GM12878 (cell line): Measurements from ENCODE around the gene DMRT1.

Source experiments
- CBX5 ChIP-seq: sonication (generic); IDR thresholded peaks from 2 replicates; pipeline ENCODE4 v1.6.1; 2016; ENCODE audit warnings: low read depth, moderate library complexity, mild to moderate bottlenecking, inconsistent platforms
- CTCF ChIP-seq, 3 experiments: IDR thresholded peaks in 2 of 3; conservative IDR thresholded peaks in 1 of 3; 2 replicates each; pipeline ENCODE4 v1.5.1; 2011; ENCODE audit warnings: low read depth in 3 of 3, low read length in 3 of 3, mild to moderate bottlenecking in 3 of 3, control low read depth in 2 of 3, moderate library complexity in 2 of 3, inconsistent platforms in 1 of 3, mixed read lengths in 1 of 3; ENCODE audit not compliant: control insufficient read depth in 2 of 3, insufficient read depth in 1 of 3; ENCODE audit errors: extremely low read depth in 1 of 3
- EP300 ChIP-seq, 2 experiments: fragments of 150-350 bp in 1 of 2; IDR thresholded peaks; 2 replicates each; pipeline ENCODE4 v1.6.1; 2011 to 2012; ENCODE audit warnings: low read depth in 2 of 2, low read length in 2 of 2, borderline replicate concordance in 1 of 2, improper control_type of control experiment in 1 of 2, inconsistent platforms in 1 of 2; ENCODE audit not compliant: control insufficient read depth in 1 of 2
- FOXM1 ChIP-seq: IDR thresholded peaks from 2 replicates; pipeline ENCODE4 v1.6.1; 2012; ENCODE audit warnings: low read depth, mild to moderate bottlenecking, inconsistent platforms, low read length, moderate library complexity
- IKZF2 ChIP-seq, 2 experiments: fragments of 450-650 bp; IDR thresholded peaks; 2 replicates each; pipeline ENCODE4 v1.6.1; 2017; ENCODE audit warnings: mild to moderate bottlenecking in 2 of 2, moderate library complexity in 2 of 2
- MXI1 ChIP-seq: fragments of 150-350 bp; IDR thresholded peaks from 2 replicates; pipeline ENCODE4 v1.6.1; 2011; ENCODE audit warnings: low read depth, mild to moderate bottlenecking, inconsistent platforms, low read length, improper control_type of control experiment
- NR2C2 ChIP-seq: IDR thresholded peaks from 2 replicates; pipeline ENCODE4 v1.6.1; 2011; ENCODE audit warnings: borderline replicate concordance, low read depth; ENCODE audit not compliant: control insufficient read depth, insufficient read length
- SIN3A ChIP-seq: IDR thresholded peaks from 2 replicates; pipeline ENCODE4 v1.6.1; 2012; ENCODE audit warnings: low read depth, low read length, improper control_type of control experiment
- USF2 ChIP-seq: IDR thresholded peaks from 2 replicates; pipeline ENCODE4 v1.6.1; 2011; ENCODE audit warnings: low read depth, low read length, improper control_type of control experiment, borderline replicate concordance

- TF ChIP-seq IKZF2 (IDR thresholded peaks at IDR 0.05) (no peak), SIN3A (no peak), CTCF (IDR thresholded peaks at IDR 0.05 in 2 of 3, conservative IDR thresholded peaks at IDR 0.05 in 1 of 3; ENCODE audit: control insufficient read depth in 2 of 3, extremely low read depth in 1 of 3, insufficient read depth in 1 of 3, low read depth in 3 of 3, low read length in 3 of 3) (no peak), NR2C2 (no peak), USF2 (no peak), EP300 (IDR thresholded peaks at IDR 0.05; ENCODE audit: borderline replicate concordance in 1 of 2, control insufficient read depth in 1 of 2, low read depth in 2 of 2, low read length in 2 of 2) (no peak), FOXM1 (no peak), CBX5 (no peak), MXI1 (no peak)
Observed at GRCh38 chr9:942805-943580, 101.5 kb downstream of the DMRT1 start.
